Measurements from ENCODE around the gene FAM120AOS.

The FAM120AOS gene

DNA sequence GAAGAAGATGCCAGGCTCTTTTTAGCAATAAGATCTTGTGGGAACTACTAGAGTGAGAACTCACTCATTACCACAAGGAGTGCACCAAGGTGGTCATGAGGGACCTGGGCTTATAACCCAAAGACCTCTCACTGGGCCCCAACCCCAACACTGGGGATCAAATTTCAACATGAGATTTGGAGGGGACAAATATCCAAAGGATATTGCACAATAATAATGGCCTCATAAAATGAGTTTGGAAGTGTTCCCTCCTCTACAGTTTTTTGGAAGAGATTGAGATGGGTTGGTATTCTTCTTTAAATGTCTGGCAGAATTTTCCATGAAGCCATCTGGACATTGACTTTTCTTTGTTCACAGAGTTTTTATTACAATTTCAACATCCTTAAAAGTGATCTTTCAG lies 39.9 kb downstream of the FAM120AOS start:
- CTCF ChIA-PET = no interaction called here
- no peaks in the 10 kb centered on the region for H3K4me1 Mint-ChIP-seq
- DNase-seq = no peak
- no peak overlapping the region for H3K4me3 Mint-ChIP-seq
- peaks cover 6% of the 10 kb centered on the region for H3K9me3 Mint-ChIP-seq
- no peak overlapping the region for H3K27ac Mint-ChIP-seq
- no peaks in the 10 kb centered on the region for H3K36me3 Mint-ChIP-seq
- H3K27me3 Mint-ChIP-seq = peaks cover 40% of the 10 kb centered on the region

DNA sequence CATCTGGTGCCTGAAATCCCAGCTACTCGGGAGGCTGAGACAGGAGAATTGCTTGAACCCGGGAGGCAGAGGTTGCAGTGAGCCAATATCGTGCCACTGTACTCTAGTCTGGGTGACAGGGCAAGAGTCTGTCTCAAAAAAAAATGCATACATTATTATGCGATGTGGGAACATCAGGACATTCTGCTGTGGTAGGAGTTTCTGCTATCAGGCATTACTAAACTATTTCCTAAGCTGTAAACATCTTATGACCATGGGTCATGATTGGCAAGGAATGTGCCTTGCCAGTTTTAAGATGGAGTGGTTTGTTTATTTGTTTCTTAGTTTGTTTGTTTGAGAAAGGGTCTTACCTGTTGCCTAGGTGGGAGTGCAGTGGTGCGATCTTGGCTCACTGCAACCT lies 47.0 kb downstream of the FAM120AOS start:
- Mint-ChIP-seq H3K27me3 (peaks cover 16% of the 10 kb centered on the region), H3K4me3 (no peak overlapping the region), H3K4me1 (no peaks in the 10 kb centered on the region), H3K27ac (no peak overlapping the region), H3K36me3 (no peaks in the 10 kb centered on the region), H3K9me3 (no peaks in the 10 kb centered on the region)
- DNase-seq = no peak
- CTCF ChIA-PET = no interaction called here

GRCh38 chr9:93398471-93398870 lies 54.9 kb downstream of the FAM120AOS start:
- no peaks in the 10 kb centered on the region for H3K36me3 Mint-ChIP-seq
- CTCF ChIA-PET = no interaction called here
- H3K4me3 Mint-ChIP-seq = no peak overlapping the region
- no peaks in the 10 kb centered on the region for H3K9me3 Mint-ChIP-seq
- H3K27me3 Mint-ChIP-seq = peaks cover 24% of the 10 kb centered on the region
- no peak overlapping the region for H3K27ac Mint-ChIP-seq
- H3K4me1 Mint-ChIP-seq = no peaks in the 10 kb centered on the region
- no peak for DNase-seq

GRCh38 chr9:93397661-93398373 lies 55.6 kb downstream of the FAM120AOS start:
- Mint-ChIP-seq H3K4me3 (no peak overlapping the region), H3K4me1 (no peaks in the 10 kb centered on the region), H3K27me3 (peaks cover 24% of the 10 kb centered on the region), H3K27ac (no peak overlapping the region), H3K9me3 (no peaks in the 10 kb centered on the region), H3K36me3 (no peaks in the 10 kb centered on the region)
- CTCF ChIA-PET = no interaction called here
- no peak for DNase-seq

Data from activated naive CD4-positive, alpha-beta T cell treated with anti-CD3 and anti-CD28 coated beads, Interleukin-2, amount 10 ng/mL, durations not matched to agents 7 days and 5 days (primary cell).